ENCODE results near the gene USP32. TPM values are rescaled to one million over a fixed set of nuclear protein-coding genes. Genes with fewer than 3 reads are reported as not detected.

Gene USP32
- total and polyA plus RNA-seq, 2 of the 8 experiments (the other 6 are each of a cell fraction or from before 2014, with no cell fraction given): 29.6 to 112 TPM

DNA sequence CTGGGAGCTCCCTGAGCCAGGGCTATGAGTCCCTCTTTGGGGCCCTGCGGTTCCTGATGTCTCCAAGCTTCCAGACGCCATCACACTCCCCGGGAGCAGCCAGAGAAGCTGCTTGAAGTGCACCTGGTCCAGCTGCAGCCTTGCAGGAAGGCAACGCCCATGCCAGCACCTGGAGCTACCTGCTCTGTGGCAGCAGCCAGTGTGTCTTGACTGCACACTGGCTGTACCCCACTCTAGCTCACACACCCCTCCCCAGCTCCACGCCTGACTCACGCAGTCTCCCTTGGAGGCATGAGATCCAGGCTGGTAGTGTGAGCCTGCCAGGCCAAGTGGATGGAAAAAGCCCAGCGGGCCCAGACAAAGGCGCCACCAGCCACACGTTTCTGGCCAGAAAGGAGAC is 63.3 kb downstream of the USP32 start:
- H4K5ac ChIP-seq (ENCODE audit: insufficient read length, low read depth, low read length): no peak overlapping the region
- H2AK5ac ChIP-seq (ENCODE audit: low read depth, low read length): peak overlapping the region; percentile 60; the same call in 1 of the 2 replicates
- no peak overlapping the region for H3K23ac ChIP-seq (ENCODE audit: insufficient read length)
- H3K56ac ChIP-seq (replicated peaks; ENCODE audit: insufficient read length, low read depth, low read length): no peak overlapping the region
- H2BK120ac ChIP-seq (replicated peaks; ENCODE audit: low read depth, low read length): no peak overlapping the region
- H3K9me3 ChIP-seq (ENCODE audit: insufficient read depth in 2 of 2, low read depth in 1 of 2, low read length in 1 of 2): no peaks in the 10 kb centered on the region
- FAIRE-seq: no peak
- H2BK12ac ChIP-seq (ENCODE audit: low read depth, low read length): 0 out of 2 replicates have a peak overlapping the region, but pooled peaks have one; percentile 62
- H2BK15ac ChIP-seq (ENCODE audit: low read length): 0 out of 2 replicates have a peak overlapping the region, but pooled peaks have one; percentile 25
- no peak overlapping the region for H2BK20ac ChIP-seq (ENCODE audit: low read length)
- no peaks in the 10 kb centered on the region for H3K23me2 ChIP-seq (ENCODE audit: low read depth, low read length)
- H3K4me3 ChIP-seq (ENCODE audit: extremely low read depth in 1 of 4, insufficient read depth in 2 of 4, low read depth in 3 of 4, low read length in 4 of 4): no peak overlapping the region
- no peak overlapping the region for H2AFZ ChIP-seq (ENCODE audit: low read length)
- H3K18ac ChIP-seq (ENCODE audit: extremely low read depth, low read length): peak overlapping the region; percentile 25; the same call in 1 of the 2 replicates
- peak overlapping the region in 1 of 2 experiments; percentile 64; a peak in 3 of 4 replicates for H3K4me2 ChIP-seq (ENCODE audit: insufficient read depth in 1 of 2, low read depth in 2 of 2, low read length in 2 of 2)
- ChIA-PET POLR2A (ENCODE audit: partially characterized antibody) (interaction anchor here (0.9 to 1.0 kb wide), 2 partner anchors 18 to 87 kb away, joined by 3 read pairs; no protein-coding TSS in a partner anchor), CTCF (ENCODE audit: partially characterized antibody) (interaction anchor here (0.9 to 1.4 kb wide), 4 partner anchors 10 to 79 kb away, joined by 3 to 5 read pairs (median 4); no protein-coding TSS in a partner anchor)
- no peaks in the 10 kb centered on the region for H3K27me3 ChIP-seq (replicated peaks in 1 of 4; ENCODE audit: control insufficient read depth in 3 of 4, extremely low read depth in 1 of 4, insufficient read depth in 3 of 4, low read length in 3 of 4)
- no peak overlapping the region for H3K9ac ChIP-seq (replicated peaks in 1 of 4; ENCODE audit: extremely low read depth in 1 of 4, low read depth in 3 of 4, low read length in 3 of 4)
- H3K14ac ChIP-seq (ENCODE audit: insufficient read length): no peak overlapping the region
- no peak overlapping the region for H4K91ac ChIP-seq (replicated peaks; ENCODE audit: insufficient read length, low read length)
- H3K4me1 ChIP-seq (replicated peaks in 1 of 4; ENCODE audit: control insufficient read depth in 3 of 4, insufficient read depth in 4 of 4, low read length in 3 of 4): peaks cover 6 to 20% (median 14%) of the 10 kb centered on the region in 4 experiments
- TF ChIP-seq ZNF274 (IDR thresholded peaks at IDR 0.05; ENCODE audit: borderline replicate concordance, extremely low read depth, low read length): no peak
- no peak for TF ChIP-seq RBBP5 (IDR thresholded peaks at IDR 0.05; ENCODE audit: borderline replicate concordance, low read depth, low read length)
- TF ChIP-seq SAP30 (IDR thresholded peaks at IDR 0.05; ENCODE audit: insufficient read depth, insufficient replicate concordance, low read length): no peak
- no peak for TF ChIP-seq CREB1 (IDR thresholded peaks at IDR 0.05)
- no peak for TF ChIP-seq SUZ12 (IDR thresholded peaks at IDR 0.05; ENCODE audit: low read length)
- TF ChIP-seq KDM1A (IDR thresholded peaks at IDR 0.05; ENCODE audit: borderline replicate concordance, low read length): no peak
- TF ChIP-seq SP2 (IDR thresholded peaks at IDR 0.05; ENCODE audit: low read length): no peak
- no peak for TF ChIP-seq CEBPB (IDR thresholded peaks at IDR 0.05; ENCODE audit: low read depth, low read length)
- no peak for TF ChIP-seq RAD21 (IDR thresholded peaks at IDR 0.05 in 1 of 2, conservative IDR thresholded peaks at IDR 0.05 in 1 of 2; ENCODE audit: low read depth in 2 of 2, low read length in 2 of 2)
- TF ChIP-seq CHD1 (IDR thresholded peaks at IDR 0.05; ENCODE audit: low read depth, low read length): no peak
- no peak for TF ChIP-seq TCF12 (IDR thresholded peaks at IDR 0.05; ENCODE audit: low read depth, low read length)
- no peak for TF ChIP-seq MAFK (IDR thresholded peaks at IDR 0.05; ENCODE audit: low read depth, low read length)
- peaks cover 11 to 18% of the 10 kb centered on the region in 2 experiments for H4K20me1 ChIP-seq (replicated peaks in 1 of 2; ENCODE audit: control insufficient read depth in 1 of 2, insufficient read depth in 2 of 2, low read length in 2 of 2)
- H4K8ac ChIP-seq (ENCODE audit: extremely low read depth, insufficient read depth, low read length): no peak overlapping the region
- no peaks in the 10 kb centered on the region for H3K36me3 ChIP-seq (ENCODE audit: control insufficient read depth in 2 of 4, insufficient read depth in 4 of 4, low read length in 3 of 4)
- peaks cover 13% of the 10 kb centered on the region; the same call in 1 of the 2 replicates for H3K79me1 ChIP-seq (ENCODE audit: low read depth, low read length)
- no peak overlapping the region for H3K4ac ChIP-seq (replicated peaks; ENCODE audit: insufficient read length, low read depth, low read length)
- 91% methylated on average over 9 of the region's 9 CpGs; no CpG with 5 or more reads in 1 of the 2 experiments for WGBS, 2 experiments (ENCODE audit: extremely low coverage in 1 of 2, insufficient coverage in 1 of 2, insufficient read length in 1 of 2, insufficient replicate concordance in 2 of 2, low coverage in 1 of 2, low lambda C conversion rate in 2 of 2, missing lambda C conversion rate in 1 of 2)
- H2BK5ac ChIP-seq (ENCODE audit: low read depth, low read length): no peak overlapping the region
- H3K27ac ChIP-seq (ENCODE audit: low read depth, low read length): no peak overlapping the region
- H3K79me2 ChIP-seq (ENCODE audit: control insufficient read depth in 1 of 2, insufficient read depth in 2 of 2, low read length in 2 of 2): peaks cover 4 to 85% of the 10 kb centered on the region in 2 experiments; a peak in 3 of 4 replicates
- no peak for DNase-seq (ENCODE audit: low read depth in 1 of 2, low spot score in 2 of 2)
